Endothelial cell of umbilical vein (primary cell): ENCODE measurements around the gene ZNF736. TPM values are rescaled to one million over a fixed set of nuclear protein-coding genes. Genes with fewer than 3 reads are reported as not detected.

Source experiments
- BruUV-seq: library from RNA; stranded (reverse); fragments of 400-500 nt; replicated peaks from 2 replicates; lab custom pipeline; 2021; lab: Mats Ljungman, UMichigan
- CTCF ChIA-PET: fragments of 300-600, 350-600 bp; sonication (Branson Sonifier 250); formaldehyde crosslinking; loops from one replicate; lab custom pipeline; 2021; ENCODE audit warnings: antibody characterized with exemption, inconsistent platforms; lab: Charles Lee
- POLR2A ChIA-PET: fragments of 300-600, 350-600 bp; sonication (Branson Sonifier 250); formaldehyde crosslinking; loops from one replicate; lab custom pipeline; 2021; ENCODE audit warnings: antibody characterized with exemption, inconsistent platforms; lab: Charles Lee
- DNase-seq: peaks from one replicate; pipeline ENCODE4 v3.0.0-alpha.2; 2011; ENCODE audit warnings: low read depth, low spot score
- FAIRE-seq: peaks from 2 replicates; lab custom pipeline; 2011; peaks lifted over from hg19 to GRCh38; lab: Jason Lieb, UNC
- H2AFZ ChIP-seq: 2 replicates; pipeline ENCODE4 v1.6.0; 2012; ENCODE audit warnings: low read depth, low read length, control low read depth, inconsistent platforms
- H3K27ac ChIP-seq: 2 replicates; pipeline ENCODE4 v1.5.1; 2011; ENCODE audit warnings: low read depth, mild to moderate bottlenecking, control low read depth, low read length, moderate library complexity; ENCODE audit not compliant: insufficient read depth
- H3K27me3 ChIP-seq, 2 experiments: 2 replicates each; pipeline versions ENCODE4 v1.6.0 to v1.6.1; 2011; ENCODE audit warnings: low read length in 2 of 2, mixed read lengths in 1 of 2; ENCODE audit not compliant: control insufficient read depth in 2 of 2, insufficient read depth in 2 of 2
- H3K36me3 ChIP-seq, 2 experiments: 2 replicates in 1 of 2; 3 replicates in 1 of 2; pipeline ENCODE4 v1.5.1; 2011; ENCODE audit warnings: low read length in 2 of 2, mild to moderate bottlenecking in 1 of 2, moderate library complexity in 1 of 2; ENCODE audit not compliant: control insufficient read depth in 2 of 2, insufficient read depth in 2 of 2; ENCODE audit errors: extremely low read depth in 1 of 2
- H3K4me1 ChIP-seq: 3 replicates; pipeline ENCODE4 v1.5.1; 2011; ENCODE audit warnings: mild to moderate bottlenecking, low read length; ENCODE audit not compliant: control insufficient read depth, insufficient read depth; ENCODE audit errors: extremely low read depth
- H3K4me2 ChIP-seq: 2 replicates; pipeline ENCODE4 v1.6.1; 2011; ENCODE audit warnings: low read length, control low read depth, mixed read lengths; ENCODE audit not compliant: insufficient read depth
- H3K4me3 ChIP-seq, 3 experiments: fragments of 200-600 bp in 1 of 3; sonication (generic), shearing (Covaris generic) in 1 of 3; replicated peaks in 1 of 3; 2 replicates each; pipeline ENCODE4 v1.5.1; 2011 to 2016; ENCODE audit warnings: control low read depth in 3 of 3, low read length in 3 of 3, mild to moderate bottlenecking in 2 of 3, inconsistent platforms in 1 of 3, low read depth in 1 of 3, moderate library complexity in 1 of 3; ENCODE audit not compliant: insufficient read depth in 1 of 3
- H3K79me2 ChIP-seq: 2 replicates; pipeline ENCODE4 v1.6.0; 2012; ENCODE audit warnings: low read length, inconsistent platforms; ENCODE audit not compliant: control insufficient read depth, insufficient read depth
- H3K9ac ChIP-seq: replicated peaks from 2 replicates; pipeline ENCODE3; 2011; ENCODE audit warnings: low read length, control low read depth; ENCODE audit not compliant: insufficient read depth; ENCODE audit errors: extremely low read depth
- H3K9me1 ChIP-seq: replicated peaks from 3 replicates; pipeline ENCODE4 v1.6.0; 2011; ENCODE audit warnings: mild to moderate bottlenecking, low read length; ENCODE audit not compliant: control insufficient read depth, insufficient read depth; ENCODE audit errors: extremely low read depth
- H3K9me3 ChIP-seq: replicated peaks from 2 replicates; pipeline ENCODE4 v1.5.1; 2012; ENCODE audit warnings: low read length, inconsistent platforms; ENCODE audit not compliant: control insufficient read depth, insufficient read depth
- H4K20me1 ChIP-seq: replicated peaks from 2 replicates; pipeline ENCODE3; 2011; ENCODE audit warnings: mild to moderate bottlenecking, low read length; ENCODE audit not compliant: control insufficient read depth, insufficient read depth; ENCODE audit errors: extremely low read depth
- CTCF ChIP-seq, 2 donors: IDR thresholded peaks; 1 replicate in 1 of 2; 2 replicates in 1 of 2; pipeline ENCODE4 v1.5.1; 2011; ENCODE audit warnings: low read length in 2 of 2, mild to moderate bottlenecking in 2 of 2, moderate library complexity in 2 of 2, control low read depth in 1 of 2, inconsistent platforms in 1 of 2, low read depth in 1 of 2; ENCODE audit not compliant: insufficient read depth in 1 of 2; ENCODE audit errors: extremely low read depth in 1 of 2
- EZH2 ChIP-seq: IDR thresholded peaks from 2 replicates; pipeline ENCODE4 v1.6.1; 2012; ENCODE audit warnings: borderline replicate concordance, low read depth, mild to moderate bottlenecking, moderate library complexity, low read length, inconsistent platforms; ENCODE audit not compliant: severe bottlenecking
- JUN ChIP-seq: IDR thresholded peaks from 2 replicates; pipeline ENCODE4 v1.6.1; 2011; ENCODE audit warnings: borderline replicate concordance, low read depth; ENCODE audit not compliant: insufficient read length, insufficient read depth
- MYC ChIP-seq: IDR thresholded peaks from one replicate; pipeline ENCODE4 v1.6.1; 2011; ENCODE audit warnings: mild to moderate bottlenecking, low read depth, low read length
- POLR2A ChIP-seq: IDR thresholded peaks from 2 replicates; pipeline ENCODE4 v1.6.1; 2012; ENCODE audit warnings: low read depth, mild to moderate bottlenecking, control low read depth, low read length
- POLR2AphosphoS5 ChIP-seq: IDR thresholded peaks from 2 replicates; pipeline ENCODE4 v1.6.1; 2012; ENCODE audit warnings: low read depth, mild to moderate bottlenecking, control low read depth, low read length, moderate library complexity; ENCODE audit not compliant: insufficient read depth
- dilution Hi-C: fragments of 300-500 bp; cut with MboI; formaldehyde crosslinking; loops from one replicate; pipeline ENCODE4 v1.15.0; 2019; ENCODE audit warnings: low sequenced_read_pairs; ENCODE audit not compliant: extremely low pct_ligation_motif_present
- intact Hi-C: fragments of 100-400 bp; cut with micrococcal nuclease; formaldehyde crosslinking; loops from one replicate; pipeline ENCODE4 v1.10.0; 2022
- polyA plus RNA-seq, 4 experiments: library from polyadenylated mRNA; depleted of rRNA in 3 of 4; stranded (reverse) in 3 of 4; unstranded in 1 of 4; fragments of >200 nt; gene quantifications; 2 replicates each; pipeline versions ENCODE4 v1.2.1 to v1.2.3, GENCODE V29; 2011 to 2012; ENCODE audit warnings: missing spikeins in 1 of 4
- total RNA-seq: library from RNA; stranded (reverse); gene quantifications from 2 replicates; pipeline ENCODE4 v1.2.3, GENCODE V29; 2021

Gene ZNF736
- total and polyA plus RNA-seq, 2 donors (not counting 3 experiments of a cell fraction or from before 2014, with no cell fraction given), result 1.2 to 9.0 TPM

GRCh38 chr7:64400401-64400800 is 86.6 kb downstream of the ZNF736 start:
- Histone ChIP-seq H3K36me3 (no peaks in the 10 kb centered on the region), H3K9ac (no peak overlapping the region), H3K79me2 (no peaks in the 10 kb centered on the region), H3K4me2 (no peak overlapping the region), H3K4me3 (no peak overlapping the region), H3K9me1 (no peaks in the 10 kb centered on the region), H2AFZ (no peak overlapping the region), H3K27me3 (no peaks in the 10 kb centered on the region), H4K20me1 (no peaks in the 10 kb centered on the region), H3K27ac (no peak overlapping the region), H3K4me1 (no peaks in the 10 kb centered on the region), H3K9me3 (no peaks in the 10 kb centered on the region)
- no TSS peak for BruUV-seq
- DNase-seq (no peak), FAIRE-seq (no peak)
- ChIA-PET CTCF (no interaction called here), POLR2A (no interaction called here)
- TF ChIP-seq POLR2AphosphoS5 (no peak), EZH2 (no peak), POLR2A (no peak), MYC (no peak), CTCF (IDR thresholded peaks at IDR 0.05; ENCODE audit: extremely low read depth in 1 of 2, insufficient read depth in 1 of 2, low read depth in 1 of 2, low read length in 2 of 2) (no peak), JUN (no peak)
- dilution Hi-C loops, result no loop called here
- intact Hi-C loops, result no loop called here

Other genes with a start within 250 kb of the ZNF736 start
- not detected in 2 replicates for gene ZNF735, start 106.8 kb upstream of the ZNF736 start, total RNA-seq
- gene ZNF735, start 106.8 kb upstream of the ZNF736 start, polyA plus RNA-seq, result not detected in 2 replicates
- gene ZNF679, start 85.5 kb upstream of the ZNF736 start, total RNA-seq, result not detected in 2 replicates
- gene ZNF679, start 85.5 kb upstream of the ZNF736 start, polyA plus RNA-seq, result not detected in 2 replicates
- 10.8 and 11.5 TPM in 2 replicates for gene ZNF680, start 249.1 kb downstream of the ZNF736 start, total RNA-seq
- 0.83 and 1.0 TPM in 2 replicates for gene ZNF680, start 249.1 kb downstream of the ZNF736 start, polyA plus RNA-seq